OCI-LY7 (cell line): Measurements from ENCODE around the gene ST7L.

Source experiments
- EZH2phosphoT487 ChIP-seq: fragments of 200-600 bp; sonication (generic); IDR thresholded peaks from 2 replicates; pipeline ENCODE4 v1.6.1; 2018; ENCODE audit warnings: low read depth, borderline replicate concordance, mild to moderate bottlenecking, mixed run types, antibody characterized with exemption, low read length, moderate library complexity, mixed read lengths
- TF ChIP-seq, protein P1 (sequence below): fragments of 200-600 bp; sonication (generic); conservative IDR thresholded peaks from 2 replicates; pipeline ENCODE4 v1.5.1; 2014; ENCODE audit warnings: mild to moderate bottlenecking, antibody characterized with exemption, low read length, moderate library complexity, mixed read lengths

DNA sequence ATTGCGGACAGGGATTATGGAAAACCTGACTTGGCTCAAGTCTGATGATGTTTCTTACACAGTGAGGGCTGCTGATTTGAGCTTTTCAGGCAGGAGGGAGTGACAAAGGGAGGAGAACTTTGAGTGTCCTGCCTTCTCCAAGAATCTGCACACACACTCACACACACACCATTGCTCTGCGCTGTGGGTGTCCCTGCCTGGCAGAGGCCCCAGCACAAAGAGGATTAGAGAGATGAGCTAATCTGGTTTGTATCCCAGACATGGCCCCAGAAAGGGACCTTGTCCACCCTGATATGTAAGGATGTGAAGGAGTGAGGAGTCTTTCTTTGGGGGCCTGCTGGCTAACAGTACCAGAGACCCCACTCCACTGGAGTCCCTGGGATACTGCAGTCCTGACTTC lies 116.1 kb downstream of the ST7L start:
- TF ChIP-seq, protein P1, sequence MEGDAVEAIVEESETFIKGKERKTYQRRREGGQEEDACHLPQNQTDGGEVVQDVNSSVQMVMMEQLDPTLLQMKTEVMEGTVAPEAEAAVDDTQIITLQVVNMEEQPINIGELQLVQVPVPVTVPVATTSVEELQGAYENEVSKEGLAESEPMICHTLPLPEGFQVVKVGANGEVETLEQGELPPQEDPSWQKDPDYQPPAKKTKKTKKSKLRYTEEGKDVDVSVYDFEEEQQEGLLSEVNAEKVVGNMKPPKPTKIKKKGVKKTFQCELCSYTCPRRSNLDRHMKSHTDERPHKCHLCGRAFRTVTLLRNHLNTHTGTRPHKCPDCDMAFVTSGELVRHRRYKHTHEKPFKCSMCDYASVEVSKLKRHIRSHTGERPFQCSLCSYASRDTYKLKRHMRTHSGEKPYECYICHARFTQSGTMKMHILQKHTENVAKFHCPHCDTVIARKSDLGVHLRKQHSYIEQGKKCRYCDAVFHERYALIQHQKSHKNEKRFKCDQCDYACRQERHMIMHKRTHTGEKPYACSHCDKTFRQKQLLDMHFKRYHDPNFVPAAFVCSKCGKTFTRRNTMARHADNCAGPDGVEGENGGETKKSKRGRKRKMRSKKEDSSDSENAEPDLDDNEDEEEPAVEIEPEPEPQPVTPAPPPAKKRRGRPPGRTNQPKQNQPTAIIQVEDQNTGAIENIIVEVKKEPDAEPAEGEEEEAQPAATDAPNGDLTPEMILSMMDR, result no peak
- TF ChIP-seq EZH2phosphoT487, result no peak
